Neural cell (in vitro differentiated cells): ENCODE data around the gene MAD1L1.

Experiments
- CTCF ChIP-seq: fragments of 450-650 bp; IDR thresholded peaks from 2 replicates; pipeline ENCODE4 v1.5.1; 2014; ENCODE audit warnings: antibody characterized with exemption, mild to moderate bottlenecking, moderate library complexity; ENCODE audit not compliant: poor library complexity, severe bottlenecking
- POLR2AphosphoS5 ChIP-seq: IDR thresholded peaks from 2 replicates; pipeline ENCODE4 v1.6.1; 2012
- TAF1 ChIP-seq: IDR thresholded peaks from 2 replicates; pipeline ENCODE4 v1.6.1; 2012; ENCODE audit warnings: low read depth

GRCh38 chr7:1950452-1951158 is 282.1 kb downstream of the MAD1L1 start:
- TF ChIP-seq CTCF: no peak
- TF ChIP-seq TAF1: no peak
- TF ChIP-seq POLR2AphosphoS5: no peak
